Subcutaneous abdominal adipose tissue (tissue), 5 donors: ENCODE measurements around the gene PTPRD.

Experiments
- H3K27ac ChIP-seq: one replicate; pipeline ENCODE4 v1.7.0; 2013; ENCODE audit warnings: low read depth, mild to moderate bottlenecking, inconsistent platforms, low read length, moderate library complexity
- H3K27me3 ChIP-seq, 5 donors: one replicate each; pipeline ENCODE4 v1.7.0; 2013; ENCODE audit warnings: low read length in 5 of 5, inconsistent platforms in 1 of 5; ENCODE audit not compliant: control insufficient read depth in 5 of 5, insufficient read depth in 4 of 5
- H3K36me3 ChIP-seq, 5 donors: one replicate each; pipeline ENCODE4 v1.7.0; 2013; ENCODE audit warnings: low read length in 5 of 5; ENCODE audit not compliant: control insufficient read depth in 5 of 5, insufficient read depth in 5 of 5
- H3K4me1 ChIP-seq, 5 donors: one replicate each; pipeline ENCODE4 v1.7.0; 2013; ENCODE audit warnings: low read length in 5 of 5, mild to moderate bottlenecking in 3 of 5, moderate library complexity in 1 of 5; ENCODE audit not compliant: control insufficient read depth in 5 of 5, insufficient read depth in 5 of 5
- H3K4me3 ChIP-seq, 5 donors: one replicate each; pipeline ENCODE4 v1.7.0; 2013; ENCODE audit warnings: low read length in 5 of 5, low read depth in 1 of 5
- H3K9ac ChIP-seq, 5 donors: one replicate each; pipeline ENCODE4 v1.7.0; 2013; ENCODE audit warnings: low read length in 5 of 5, mild to moderate bottlenecking in 4 of 5, moderate library complexity in 3 of 5
- H3K9me3 ChIP-seq, 5 donors: one replicate each; pipeline ENCODE4 v1.7.0; 2013; ENCODE audit warnings: low read length in 5 of 5; ENCODE audit not compliant: control insufficient read depth in 5 of 5
- donor health status: healthy.
- donor health status: healthy.
- donor health status: healthy.
- donor health status: healthy.
- donor health status: healthy.

Gene PTPRD

DNA sequence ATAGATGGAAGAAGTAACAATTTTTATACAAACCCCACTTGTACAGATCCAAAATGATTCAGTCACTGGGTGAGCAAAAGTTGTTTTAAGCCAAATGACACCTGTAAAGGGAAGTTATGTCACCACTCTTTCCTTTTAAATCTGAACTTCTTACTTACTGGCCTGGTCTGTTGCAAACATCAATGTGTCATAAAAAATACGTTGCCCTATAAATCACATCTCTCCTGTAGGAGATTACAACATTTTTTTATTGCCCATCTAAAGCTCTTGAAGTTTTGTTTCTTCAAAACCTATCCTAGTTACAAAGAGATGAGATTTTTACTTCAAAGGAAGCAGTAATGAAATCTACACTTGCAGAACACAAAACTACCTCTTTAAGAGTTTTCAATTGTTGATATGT lies 1725.4 kb downstream of the PTPRD start:
- H3K36me3 ChIP-seq, result no peaks in the 10 kb centered on the region
- H3K27me3 ChIP-seq, result no peaks in the 10 kb centered on the region
- no peaks in the 10 kb centered on the region for H3K9me3 ChIP-seq
- H3K27ac ChIP-seq, result no peak overlapping the region
- H3K4me3 ChIP-seq, result no peak overlapping the region
- H3K4me1 ChIP-seq, result no peaks in the 10 kb centered on the region
- no peak overlapping the region for H3K9ac ChIP-seq

DNA sequence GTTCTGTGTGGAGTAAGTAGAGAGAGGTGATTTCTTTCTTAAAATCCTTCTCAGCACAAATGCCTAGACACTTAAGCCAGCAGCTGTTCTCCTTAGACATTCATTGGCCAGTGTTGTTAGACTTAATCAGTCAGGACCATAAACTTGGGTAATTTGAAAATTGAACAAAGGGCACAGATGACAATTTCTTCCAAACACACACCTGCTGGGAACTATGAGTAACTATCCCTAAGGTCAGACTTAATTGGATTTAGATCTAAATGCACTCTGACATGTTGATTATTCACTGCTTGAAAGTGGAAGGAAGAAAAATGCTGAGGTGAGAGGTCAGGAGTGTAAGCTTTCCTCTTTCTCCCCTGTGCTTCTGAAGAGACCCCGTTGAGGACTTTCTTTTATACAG lies 1729.5 kb downstream of the PTPRD start:
- Histone ChIP-seq H3K27me3 (no peaks in the 10 kb centered on the region), H3K9me3 (no peaks in the 10 kb centered on the region), H3K27ac (no peak overlapping the region), H3K4me3 (no peak overlapping the region), H3K36me3 (no peaks in the 10 kb centered on the region), H3K4me1 (no peaks in the 10 kb centered on the region), H3K9ac (no peak overlapping the region)

DNA sequence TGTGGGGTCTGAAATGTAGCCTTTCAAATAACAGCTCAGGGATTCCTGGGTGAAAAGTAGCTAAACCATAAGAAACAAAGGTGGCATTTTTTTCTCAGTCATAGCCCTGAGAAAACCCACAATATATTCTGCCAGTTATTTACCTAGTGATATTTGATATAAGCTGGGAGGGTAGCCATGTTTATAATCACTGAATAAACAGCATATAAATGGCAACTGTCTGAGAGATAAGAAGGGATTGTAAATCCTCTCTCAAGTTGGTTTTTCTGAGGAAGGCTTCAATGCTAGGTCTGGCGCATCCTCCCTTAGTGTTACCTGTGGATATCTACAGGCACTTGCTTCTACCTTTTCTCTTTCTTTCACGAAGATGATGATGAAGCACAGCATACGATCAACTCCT lies 1732.7 kb downstream of the PTPRD start:
- H3K4me3 ChIP-seq, result no peak overlapping the region
- no peak overlapping the region for H3K27ac ChIP-seq
- H3K4me1 ChIP-seq, result no peaks in the 10 kb centered on the region
- no peaks in the 10 kb centered on the region for H3K27me3 ChIP-seq
- H3K9ac ChIP-seq, result no peak overlapping the region
- H3K9me3 ChIP-seq, result no peaks in the 10 kb centered on the region
- H3K36me3 ChIP-seq, result no peaks in the 10 kb centered on the region

DNA sequence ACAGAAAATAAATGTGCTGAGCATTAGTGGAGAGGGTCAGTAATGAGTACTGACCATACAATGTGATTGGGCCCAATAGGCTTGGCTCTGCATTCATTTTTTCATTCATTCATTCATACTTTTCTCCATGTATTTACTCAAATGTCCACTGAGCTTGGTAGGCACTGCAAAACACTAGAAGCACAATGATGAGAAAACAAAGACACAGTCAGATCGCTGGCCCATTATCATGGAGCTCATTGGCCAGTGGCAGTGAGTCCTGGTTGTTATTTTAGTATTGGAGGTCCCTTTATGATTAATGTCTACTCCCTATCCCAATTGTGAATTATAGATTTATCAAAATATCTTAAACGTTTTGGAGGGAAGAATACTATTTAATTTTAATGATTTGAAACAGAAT lies 1733.5 kb downstream of the PTPRD start:
- H3K4me3 ChIP-seq, result no peak overlapping the region
- H3K4me1 ChIP-seq, result no peaks in the 10 kb centered on the region
- no peaks in the 10 kb centered on the region for H3K27me3 ChIP-seq
- H3K9ac ChIP-seq, result no peak overlapping the region
- no peak overlapping the region for H3K27ac ChIP-seq
- no peaks in the 10 kb centered on the region for H3K9me3 ChIP-seq
- no peaks in the 10 kb centered on the region for H3K36me3 ChIP-seq

DNA sequence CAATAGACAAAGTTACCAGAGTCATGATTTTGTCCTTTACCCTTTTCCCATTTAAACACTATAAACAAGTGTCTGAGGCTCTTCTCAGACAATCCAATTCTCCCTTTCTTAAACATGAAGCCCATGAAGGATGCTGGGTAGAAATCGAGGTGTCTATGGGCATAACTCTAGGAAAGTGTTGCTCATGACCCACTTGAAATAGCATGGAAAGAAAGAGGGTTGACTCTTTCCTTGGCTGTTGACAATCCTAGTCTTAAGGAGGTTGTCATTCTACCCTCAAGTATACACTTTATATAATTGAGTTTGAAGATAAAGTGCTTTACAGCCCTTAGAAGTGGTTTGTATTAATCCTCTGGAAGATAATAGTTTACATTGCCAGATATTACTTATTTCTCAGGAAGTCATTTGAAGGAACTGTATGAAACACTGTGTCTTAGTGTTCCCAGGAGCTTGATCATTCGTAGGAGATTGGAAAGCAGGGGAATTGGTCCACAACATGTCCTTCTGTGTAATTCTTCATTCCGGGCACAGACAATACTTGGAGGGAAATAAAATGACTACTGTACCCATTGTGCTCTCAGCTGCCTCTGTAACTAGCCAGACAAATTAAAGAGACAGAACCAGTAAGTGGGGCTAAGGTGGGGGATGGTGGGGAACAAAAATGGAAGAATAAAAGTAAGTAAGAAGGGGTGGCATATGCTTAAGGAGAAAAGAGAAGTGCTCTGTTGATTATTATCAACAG lies 1734.9 kb downstream of the PTPRD start:
- no peaks in the 10 kb centered on the region for H3K4me1 ChIP-seq
- H3K27me3 ChIP-seq, result no peaks in the 10 kb centered on the region
- no peak overlapping the region for H3K27ac ChIP-seq
- no peaks in the 10 kb centered on the region for H3K9me3 ChIP-seq
- no peaks in the 10 kb centered on the region for H3K36me3 ChIP-seq
- no peak overlapping the region for H3K9ac ChIP-seq
- no peak overlapping the region for H3K4me3 ChIP-seq

DNA sequence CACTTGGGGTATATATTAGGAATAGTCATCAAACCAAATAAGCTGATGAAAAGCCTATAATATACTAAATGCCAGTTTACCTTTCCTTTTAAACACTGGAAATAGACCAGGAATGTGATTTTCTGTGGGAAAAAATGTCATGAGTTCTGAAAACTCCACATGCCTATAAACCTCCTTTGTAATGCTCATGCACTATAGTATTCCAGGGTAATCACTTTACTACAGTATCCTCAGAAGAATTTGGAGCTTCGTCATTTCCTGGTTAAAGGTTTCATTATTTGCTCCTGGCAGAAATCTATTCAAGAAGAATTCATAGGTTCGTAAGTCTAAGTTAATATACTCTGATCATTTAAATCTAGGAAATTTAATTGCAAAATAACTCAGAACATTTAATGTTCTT lies 1736.5 kb downstream of the PTPRD start:
- no peak overlapping the region for H3K27ac ChIP-seq
- H3K9ac ChIP-seq, result no peak overlapping the region
- no peak overlapping the region for H3K4me3 ChIP-seq
- H3K27me3 ChIP-seq, result no peaks in the 10 kb centered on the region
- no peaks in the 10 kb centered on the region for H3K9me3 ChIP-seq
- no peaks in the 10 kb centered on the region for H3K36me3 ChIP-seq
- H3K4me1 ChIP-seq, result no peaks in the 10 kb centered on the region

DNA sequence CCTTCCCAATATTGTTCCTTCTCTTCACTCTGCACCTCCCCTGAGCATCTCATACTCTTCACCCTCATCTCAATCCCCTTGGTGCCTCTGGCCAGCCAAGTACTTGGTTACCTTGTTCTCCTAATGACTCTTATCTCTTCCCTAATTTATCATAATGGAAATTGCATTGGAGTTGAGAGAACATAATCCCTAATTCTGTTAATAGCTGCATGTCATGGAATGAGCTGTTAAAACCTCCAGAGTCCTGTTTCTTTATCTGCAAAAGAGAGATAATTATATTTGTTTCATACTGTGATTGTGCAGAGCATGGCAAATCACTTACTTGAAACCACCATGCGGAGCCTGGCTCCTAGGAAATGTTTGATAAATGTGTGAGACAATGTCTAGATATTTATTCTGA lies 1738.3 kb downstream of the PTPRD start:
- Histone ChIP-seq H3K9ac (no peak overlapping the region), H3K27ac (no peak overlapping the region), H3K9me3 (no peaks in the 10 kb centered on the region), H3K4me3 (no peak overlapping the region), H3K27me3 (no peaks in the 10 kb centered on the region), H3K36me3 (no peaks in the 10 kb centered on the region), H3K4me1 (no peaks in the 10 kb centered on the region)

DNA sequence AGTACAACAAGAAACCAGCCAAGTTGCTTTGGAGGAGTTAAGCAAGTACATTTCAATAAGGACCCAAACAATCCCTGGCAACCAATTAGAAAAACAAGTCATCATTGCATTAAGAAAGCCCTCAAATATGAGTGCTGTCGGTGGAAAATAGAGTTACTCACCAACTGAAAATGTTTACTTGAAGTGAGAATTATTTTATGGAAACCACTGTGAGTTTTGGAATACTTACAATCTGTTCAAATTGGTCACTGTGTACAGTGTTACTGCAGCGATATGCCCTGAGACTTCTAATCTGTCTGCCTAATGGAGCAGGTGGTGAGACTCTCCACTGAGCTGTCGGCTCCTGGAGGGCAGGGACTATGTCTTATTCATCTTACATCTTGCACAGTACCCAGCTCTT lies 1740.0 kb downstream of the PTPRD start:
- Histone ChIP-seq H3K36me3 (no peaks in the 10 kb centered on the region), H3K27me3 (no peaks in the 10 kb centered on the region), H3K27ac (no peak overlapping the region), H3K4me1 (no peaks in the 10 kb centered on the region), H3K9me3 (no peaks in the 10 kb centered on the region), H3K9ac (no peak overlapping the region), H3K4me3 (no peak overlapping the region)

DNA sequence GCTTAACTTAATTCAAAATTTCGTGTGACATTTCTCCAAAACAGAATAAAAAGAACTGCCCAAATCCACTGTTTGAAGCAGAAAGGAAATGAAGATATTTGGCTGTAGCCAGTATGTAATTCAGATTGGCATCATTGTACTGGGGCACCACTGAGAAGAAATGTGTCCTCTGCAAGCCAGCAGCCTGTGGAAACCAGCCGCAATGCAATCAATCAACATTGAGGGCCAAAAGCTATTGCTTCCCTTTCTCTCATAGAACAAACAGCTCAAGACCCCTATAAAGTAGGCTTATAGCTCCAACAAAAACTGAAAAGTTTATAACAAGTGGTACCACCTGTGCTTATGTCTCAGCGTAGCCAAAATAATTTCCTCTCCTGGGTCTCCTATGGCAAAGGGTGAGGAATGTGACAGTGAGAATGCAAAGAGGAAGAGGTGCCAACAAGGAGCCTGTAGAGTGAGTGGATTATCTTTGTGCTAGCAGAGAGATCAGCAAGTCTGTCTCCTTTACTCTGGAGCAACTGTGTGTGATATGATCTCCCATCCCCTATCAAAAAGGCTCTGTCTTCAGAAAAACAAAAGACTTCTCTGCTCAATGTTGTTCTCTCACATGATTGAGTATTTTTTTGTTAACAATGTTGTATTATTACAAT lies 1740.9 kb downstream of the PTPRD start:
- Histone ChIP-seq H3K27ac (no peak overlapping the region), H3K9me3 (no peaks in the 10 kb centered on the region), H3K9ac (no peak overlapping the region), H3K36me3 (no peaks in the 10 kb centered on the region), H3K4me1 (no peaks in the 10 kb centered on the region), H3K27me3 (no peaks in the 10 kb centered on the region), H3K4me3 (no peak overlapping the region)

DNA sequence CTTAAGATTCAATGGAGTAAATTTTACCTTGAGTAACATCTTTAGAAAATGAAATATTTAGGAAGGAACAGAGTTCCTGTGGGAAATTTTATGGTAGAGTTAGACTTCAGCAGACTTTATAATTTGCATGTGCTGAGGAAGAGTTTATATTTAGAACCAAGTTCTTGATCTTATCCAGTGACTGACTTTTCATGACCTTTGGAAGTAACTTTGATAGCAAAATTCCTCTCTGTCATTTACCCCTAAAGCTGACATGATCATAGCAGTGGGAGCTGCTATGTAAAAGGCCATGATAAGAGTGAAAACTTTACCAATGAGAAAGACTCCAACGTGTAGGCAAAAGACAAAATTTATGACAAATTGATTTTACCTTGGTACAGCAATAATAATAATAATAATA lies 1741.4 kb downstream of the PTPRD start:
- Histone ChIP-seq H3K4me3 (no peak overlapping the region), H3K9ac (no peak overlapping the region), H3K4me1 (no peaks in the 10 kb centered on the region), H3K36me3 (no peaks in the 10 kb centered on the region), H3K9me3 (no peaks in the 10 kb centered on the region), H3K27me3 (no peaks in the 10 kb centered on the region), H3K27ac (no peak overlapping the region)
